GM12878 (cell line): ENCODE measurements around the gene VAV2. TPM values are rescaled to one million over a fixed set of nuclear protein-coding genes. Genes with fewer than 3 reads are reported as not detected.

Experiments used
- ATAC-seq: fragments of 200-7000 bp; cut with Tn5 transposase; 3 replicates; pipeline ENCODE4 v1.9.1; 2020; ENCODE audit warnings: mild to moderate bottlenecking, moderate library complexity
- BruUV-seq: library from RNA; stranded (reverse); fragments of 400-500 nt; replicated peaks from 2 replicates; lab custom pipeline; 2021; lab: Mats Ljungman, UMichigan
- CTCF ChIA-PET: fragments of 300-600 bp; sonication (Branson Sonifier 250); formaldehyde crosslinking; extraction: SDS; loops from one replicate; lab custom pipeline; 2021; ENCODE audit warnings: inconsistent platforms; lab: Yijun Ruan, JAX
- POLR2A ChIA-PET: fragments of 350-600 bp; formaldehyde crosslinking; extraction: SDS; loops from one replicate; lab custom pipeline; 2021; ENCODE audit warnings: inconsistent platforms; lab: Charles Lee
- RAD21 ChIA-PET: fragments of 300-600 bp; sonication (Branson Sonifier 250); formaldehyde crosslinking; loops from one replicate; lab custom pipeline; 2023; ENCODE audit warnings: antibody characterized with exemption; ENCODE audit not compliant: unreplicated experiment; lab: Charles Lee
- SMC1A ChIA-PET: fragments of 300-600 bp; sonication (Branson Sonifier 250); formaldehyde crosslinking; loops from one replicate; lab custom pipeline; 2023; ENCODE audit not compliant: unreplicated experiment, uncharacterized antibody; lab: Charles Lee
- DNase-seq: peaks from one replicate; pipeline ENCODE4 v3.0.0-alpha.2; 2011; ENCODE audit warnings: low read depth, low spot score
- FAIRE-seq: peaks from 3 replicates; lab custom pipeline; 2011; peaks lifted over from hg19 to GRCh38; lab: Jason Lieb, UNC
- H2AFZ ChIP-seq: 2 replicates; pipeline ENCODE4 v1.6.0; 2011; ENCODE audit warnings: low read depth, low read length, control low read depth; ENCODE audit not compliant: control insufficient read depth
- H3K27ac ChIP-seq: 2 replicates; pipeline ENCODE4 v1.5.1; 2011; ENCODE audit warnings: control low read depth; ENCODE audit not compliant: control insufficient read depth, insufficient read depth
- H3K27me3 ChIP-seq, 2 experiments: replicated peaks in 1 of 2; 2 replicates each; pipeline versions ENCODE4 v1.6.0 to v1.6.1; 2011; ENCODE audit warnings: low read length in 1 of 2; ENCODE audit not compliant: control insufficient read depth in 2 of 2, insufficient read depth in 2 of 2
- H3K36me3 ChIP-seq, 2 experiments: 2 replicates each; pipeline ENCODE4 v1.5.1; 2011; ENCODE audit warnings: low read length in 1 of 2; ENCODE audit not compliant: control insufficient read depth in 2 of 2, insufficient read depth in 2 of 2
- H3K4me1 ChIP-seq: 2 replicates; pipeline ENCODE4 v1.6.1; 2011; ENCODE audit warnings: mild to moderate bottlenecking, low read length, moderate library complexity, mixed read lengths; ENCODE audit not compliant: control insufficient read depth, insufficient read depth
- H3K4me2 ChIP-seq: 2 replicates; pipeline ENCODE4 v1.6.0; 2011; ENCODE audit warnings: control low read depth; ENCODE audit not compliant: control insufficient read depth, insufficient read depth
- H3K4me3 ChIP-seq: fragments of 200-600 bp; sonication (generic); 2 replicates; pipeline ENCODE4 v1.5.1; 2016
- H3K79me2 ChIP-seq: 2 replicates; pipeline ENCODE4 v1.6.0; 2011; ENCODE audit warnings: low read length; ENCODE audit not compliant: control insufficient read depth, insufficient read depth
- H3K9ac ChIP-seq: 2 replicates; pipeline ENCODE4 v1.8.0; 2011; ENCODE audit warnings: low read length, control low read depth, mixed read lengths; ENCODE audit not compliant: control insufficient read depth, insufficient read depth
- H3K9me3 ChIP-seq: replicated peaks from 3 replicates; pipeline ENCODE4 v1.5.1; 2011; ENCODE audit warnings: mild to moderate bottlenecking, low read length; ENCODE audit not compliant: control insufficient read depth, insufficient read depth
- H4K20me1 ChIP-seq: 2 replicates; pipeline ENCODE4 v1.6.0; 2011; ENCODE audit not compliant: control insufficient read depth, insufficient read depth
- BCLAF1 ChIP-seq: fragments of 450-650 bp; IDR thresholded peaks from 2 replicates; pipeline ENCODE4 v1.6.1; 2017; ENCODE audit warnings: antibody characterized with exemption, mild to moderate bottlenecking, moderate library complexity
- CHD1 ChIP-seq: IDR thresholded peaks from 2 replicates; pipeline ENCODE4 v1.6.1; 2012; ENCODE audit warnings: low read depth, low read length, improper control_type of control experiment
- CREB1 ChIP-seq: IDR thresholded peaks from 2 replicates; pipeline ENCODE4 v1.6.1; 2012; ENCODE audit warnings: low read depth, mild to moderate bottlenecking, inconsistent platforms
- CREM ChIP-seq: IDR thresholded peaks from 2 replicates; pipeline ENCODE4 v1.6.1; 2014; ENCODE audit warnings: antibody characterized with exemption, low read depth
- E2F4 ChIP-seq: IDR thresholded peaks from 2 replicates; pipeline ENCODE4 v1.6.1; 2012; ENCODE audit warnings: low read depth, low read length, improper control_type of control experiment
- ELK1 ChIP-seq: IDR thresholded peaks from 2 replicates; pipeline ENCODE4 v1.6.1; 2012; ENCODE audit warnings: low read depth, low read length, improper control_type of control experiment
- ETV6 ChIP-seq, 2 experiments: fragments of 450-650 bp in 1 of 2; IDR thresholded peaks in 1 of 2; conservative IDR thresholded peaks in 1 of 2; 2 replicates each; pipeline ENCODE4 v1.6.1; 2014; ENCODE audit warnings: antibody characterized with exemption in 1 of 2, borderline replicate concordance in 1 of 2, low read depth in 1 of 2, mild to moderate bottlenecking in 1 of 2, moderate library complexity in 1 of 2
- HCFC1 ChIP-seq: fragments of 150-350 bp; IDR thresholded peaks from 2 replicates; pipeline ENCODE4 v1.6.1; 2014; ENCODE audit warnings: low read length
- HDAC2 ChIP-seq: fragments of 200-600 bp; sonication (generic); IDR thresholded peaks from 2 replicates; pipeline ENCODE4 v1.6.1; 2017
- IRF4 ChIP-seq: IDR thresholded peaks from 2 replicates; pipeline ENCODE4 v1.6.1; 2011; ENCODE audit warnings: low read depth, low read length
- KAT2A ChIP-seq: conservative IDR thresholded peaks from 2 replicates; pipeline ENCODE4 v1.6.1; 2011; ENCODE audit warnings: low read depth, low read length; ENCODE audit not compliant: control insufficient read depth
- MTA2 ChIP-seq: fragments of 450-650 bp; IDR thresholded peaks from 2 replicates; pipeline ENCODE4 v1.6.1; 2016; ENCODE audit warnings: low read depth, mild to moderate bottlenecking, moderate library complexity
- MYB ChIP-seq: fragments of 150-350 bp; IDR thresholded peaks from 2 replicates; pipeline ENCODE4 v1.6.1; 2014; ENCODE audit warnings: mild to moderate bottlenecking, low read depth, low read length, borderline replicate concordance
- NR2C1 ChIP-seq: fragments of 450-650 bp; IDR thresholded peaks from 2 replicates; pipeline ENCODE4 v1.6.1; 2017; ENCODE audit warnings: antibody characterized with exemption, mild to moderate bottlenecking, moderate library complexity
- SMC3 ChIP-seq: IDR thresholded peaks from 2 replicates; pipeline ENCODE4 v1.6.1; 2011; ENCODE audit warnings: low read length, improper control_type of control experiment, borderline replicate concordance
- SP1 ChIP-seq: IDR thresholded peaks from one replicate; pipeline ENCODE4 v1.6.1; 2011; ENCODE audit warnings: low read depth, low read length
- SREBF2 ChIP-seq: IDR thresholded peaks from 2 replicates; pipeline ENCODE4 v1.6.1; 2012; ENCODE audit warnings: mild to moderate bottlenecking, low read length
- STAT1 ChIP-seq: fragments of 450-650 bp; conservative IDR thresholded peaks from 2 replicates; pipeline ENCODE4 v1.6.1; 2014; ENCODE audit warnings: antibody characterized with exemption, mild to moderate bottlenecking
- TCF12 ChIP-seq: IDR thresholded peaks from 2 replicates; pipeline ENCODE4 v1.6.1; 2011; ENCODE audit warnings: low read depth, mild to moderate bottlenecking, low read length
- WGBS: methylation state at CpG from one replicate; pipeline ENCODE4 v1.1.6; 2016; ENCODE audit warnings: low lambda C conversion rate; ENCODE audit not compliant: insufficient replicate concordance, insufficient coverage; ENCODE audit errors: missing lambda C conversion rate; 5-methylcytosine and 5-hydroxymethylcytosine counted together
- in situ Hi-C: fragments of 300-500 bp; cut with MboI; formaldehyde crosslinking; loops from 9 replicates; pipeline ENCODE4 v1.14.3; 2018; ENCODE audit warnings: mixed read lengths
- intact Hi-C: fragments of 100-400 bp; cut with micrococcal nuclease; formaldehyde crosslinking; loops from one replicate; pipeline ENCODE4 v1.14.2; 2022; ENCODE audit not compliant: unreplicated experiment
- polyA plus RNA-seq, 11 experiments: library from polyadenylated mRNA; depleted of rRNA in 4 of 11; unstranded in 6 of 11; stranded (reverse) in 5 of 11; fragments of >200 nt; fragmentation: Nextera tagmentation in 4 of 11; fragmentation: Illumina TruSeq in 1 of 11; extraction: Ambion mirVana in 4 of 11; extraction: Trizol in 1 of 11; gene quantifications; 1 replicate in 1 of 11; 2 replicates in 10 of 11; pipeline versions ENCODE4 v1.2.1 to v1.2.3, GENCODE V29; 2011 to 2016; ENCODE audit warnings: inconsistent platforms in 2 of 11, missing spikeins in 2 of 11, low read depth in 1 of 11
- total RNA-seq, 4 experiments: library from RNA; depleted of rRNA in 3 of 4; stranded (reverse); fragments of >200 nt in 3 of 4; fragmentation: Illumina TruSeq in 1 of 4; extraction: Trizol in 1 of 4; gene quantifications; 2 replicates each; pipeline versions ENCODE4 v1.2.1 to v1.2.3, GENCODE V29; 2013 to 2021

The VAV2 gene
- total and polyA plus RNA-seq, 10 of the 15 experiments (the other 5 are each of a cell fraction or from before 2014, with no cell fraction given) = 0.13 to 43.9 (median 16.9) TPM

- TF ChIP-seq NR2C1 = no peak
Observed at GRCh38 chr9:133725886-133726285, 266.2 kb downstream of the VAV2 start (continued).

DNA sequence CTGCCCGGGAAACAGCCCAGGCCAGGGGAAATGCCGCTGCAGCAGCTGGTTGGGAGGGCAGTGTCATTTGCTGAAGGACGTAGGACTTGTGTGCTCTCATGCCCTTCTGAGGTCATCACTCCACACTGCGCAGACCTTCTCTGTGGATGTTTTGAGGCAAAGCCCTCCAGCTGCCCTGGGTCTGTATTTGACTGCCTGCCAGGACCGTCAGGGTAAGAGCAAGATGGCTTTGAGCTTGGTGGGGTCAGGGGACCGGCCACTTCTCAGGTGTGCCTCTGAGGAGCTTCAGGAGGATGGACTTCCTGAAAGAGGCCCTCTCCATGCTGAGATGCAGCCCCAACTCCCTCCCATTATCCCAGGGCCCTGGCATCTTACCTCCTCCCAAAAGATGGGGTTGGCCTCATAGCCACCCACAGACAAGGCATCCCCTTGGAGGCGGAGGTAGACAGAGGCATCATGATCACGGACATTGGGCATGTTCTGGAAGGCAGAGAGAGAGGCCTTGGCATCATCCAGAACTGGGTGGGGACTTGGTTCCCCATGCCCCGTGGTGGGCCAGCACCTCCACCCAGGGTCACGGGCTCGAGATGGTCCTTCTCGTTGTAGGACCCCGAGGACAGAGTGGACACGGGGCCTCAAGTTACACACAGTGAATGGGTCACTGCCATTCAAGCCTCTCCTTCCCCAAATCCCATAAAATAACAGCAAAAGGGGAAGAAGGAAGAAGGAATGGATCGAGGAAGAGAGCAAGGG is 273.4 kb downstream of the VAV2 start:
- no peak overlapping the region for H3K4me3 ChIP-seq
- WGBS = 23% methylated on average over 15 of the region's 15 CpGs
- H3K9ac ChIP-seq = no peak overlapping the region
- intact Hi-C loops = no loop called here
- no peaks in the 10 kb centered on the region for H3K36me3 ChIP-seq
- in situ Hi-C loops = no loop called here
- peaks cover 0 to 1% of the 10 kb centered on the region in 2 experiments; a peak in 2 of 4 replicates for H3K27me3 ChIP-seq
- no peaks in the 10 kb centered on the region; the same call in 2 of the 3 replicates for H3K9me3 ChIP-seq
- POLR2A ChIA-PET = interaction anchor here (0.6 kb wide), 1 partner anchor 1911 kb away, joined by 3 read pairs; no protein-coding TSS in a partner anchor
- no peak for FAIRE-seq
- RAD21 ChIA-PET = no interaction called here
- no TSS peak for BruUV-seq
- TF ChIP-seq KAT2A (no peak), MYB (no peak), E2F4 (no peak), CREB1 (no peak), SMC3 (no peak), TCF12 (no peak), SREBF2 (no peak), ETV6 (conservative IDR thresholded peaks at IDR 0.05 in 1 of 2, IDR thresholded peaks at IDR 0.05 in 1 of 2; ENCODE audit: borderline replicate concordance in 1 of 2, low read depth in 1 of 2) (no peak), CREM (no peak), IRF4 (no peak), BCLAF1 (no peak), STAT1 (no peak), MTA2 (no peak), HCFC1 (no peak), HDAC2 (no peak), ELK1 (no peak), CHD1 (no peak), SP1 (no peak)
- H3K4me2 ChIP-seq = no peak overlapping the region
- no peak overlapping the region for H3K27ac ChIP-seq
- no peak for ATAC-seq
- SMC1A ChIA-PET = no interaction called here
- H4K20me1 ChIP-seq = no peaks in the 10 kb centered on the region
- CTCF ChIA-PET = no interaction called here
- H3K79me2 ChIP-seq = no peaks in the 10 kb centered on the region
- H3K4me1 ChIP-seq = no peaks in the 10 kb centered on the region
- no peak for DNase-seq
- no peak overlapping the region for H2AFZ ChIP-seq
